Measurements from ENCODE around the gene PLCXD3.

DNA sequence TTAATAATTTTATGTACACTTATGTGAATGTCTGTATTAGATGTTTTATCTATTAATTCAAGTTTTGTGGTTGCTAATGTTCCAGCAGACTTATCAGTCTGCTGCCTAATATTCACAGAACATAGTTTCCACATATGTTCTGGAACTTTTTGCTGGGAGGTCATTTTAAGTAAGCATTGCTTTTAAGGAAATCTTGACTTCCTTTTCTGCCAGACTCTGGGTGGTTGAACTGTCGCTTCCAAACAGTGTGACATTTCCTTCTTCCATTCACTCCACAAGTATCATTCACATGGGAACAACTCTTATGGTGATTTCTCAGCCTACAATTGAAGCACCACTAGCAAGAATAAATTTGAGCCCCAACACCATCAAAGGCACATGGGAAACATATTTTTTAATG lies 82.9 kb downstream of the PLCXD3 start:
- TF ChIP-seq, protein P1, sequence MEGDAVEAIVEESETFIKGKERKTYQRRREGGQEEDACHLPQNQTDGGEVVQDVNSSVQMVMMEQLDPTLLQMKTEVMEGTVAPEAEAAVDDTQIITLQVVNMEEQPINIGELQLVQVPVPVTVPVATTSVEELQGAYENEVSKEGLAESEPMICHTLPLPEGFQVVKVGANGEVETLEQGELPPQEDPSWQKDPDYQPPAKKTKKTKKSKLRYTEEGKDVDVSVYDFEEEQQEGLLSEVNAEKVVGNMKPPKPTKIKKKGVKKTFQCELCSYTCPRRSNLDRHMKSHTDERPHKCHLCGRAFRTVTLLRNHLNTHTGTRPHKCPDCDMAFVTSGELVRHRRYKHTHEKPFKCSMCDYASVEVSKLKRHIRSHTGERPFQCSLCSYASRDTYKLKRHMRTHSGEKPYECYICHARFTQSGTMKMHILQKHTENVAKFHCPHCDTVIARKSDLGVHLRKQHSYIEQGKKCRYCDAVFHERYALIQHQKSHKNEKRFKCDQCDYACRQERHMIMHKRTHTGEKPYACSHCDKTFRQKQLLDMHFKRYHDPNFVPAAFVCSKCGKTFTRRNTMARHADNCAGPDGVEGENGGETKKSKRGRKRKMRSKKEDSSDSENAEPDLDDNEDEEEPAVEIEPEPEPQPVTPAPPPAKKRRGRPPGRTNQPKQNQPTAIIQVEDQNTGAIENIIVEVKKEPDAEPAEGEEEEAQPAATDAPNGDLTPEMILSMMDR (IDR thresholded peaks at IDR 0.05; ENCODE audit: low read depth, low read length) = no peak
- no peak for TF ChIP-seq EZH2phosphoT487 (IDR thresholded peaks at IDR 0.05; ENCODE audit: low read depth)
